Activated T-helper 1 cell treated with anti-CD3 and anti-CD28 coated beads, Interleukin-12 subunit alpha, Interleukin-12 subunit beta, Interleukin-2, Interleukin-4 antibody, amounts not matched to agents 30 ng/mL and 10 ng/mL and 1 ng/mL, durations not matched to agents 14 hours and 24 hours and 36 hours (primary cell): ENCODE measurements around the gene RASSF8. TPM values are rescaled to one million over a fixed set of nuclear protein-coding genes. Genes with fewer than 3 reads are reported as not detected.

Experiments
- DNase-seq: peaks from one replicate; pipeline ENCODE4 v3.0.0; 2021; ENCODE audit warnings: low spot score
- H3K27ac Mint-ChIP-seq: one replicate; pipeline ENCODE4 v1.8.0; 2021; ENCODE audit warnings: mild to moderate bottlenecking, mixed read lengths
- H3K27me3 Mint-ChIP-seq: one replicate; pipeline ENCODE4 v1.8.0; 2022; ENCODE audit warnings: mild to moderate bottlenecking, moderate library complexity, mixed read lengths; ENCODE audit not compliant: insufficient read depth
- H3K36me3 Mint-ChIP-seq: one replicate; pipeline ENCODE4 v1.8.0; 2021; ENCODE audit warnings: low read depth, mixed read lengths
- H3K4me1 Mint-ChIP-seq: one replicate; pipeline ENCODE4 v1.8.0; 2021; ENCODE audit warnings: low read depth, mixed read lengths
- H3K4me3 Mint-ChIP-seq: one replicate; pipeline ENCODE4 v1.8.0; 2021; ENCODE audit warnings: mild to moderate bottlenecking, moderate library complexity, mixed read lengths
- H3K9me3 Mint-ChIP-seq: one replicate; pipeline ENCODE4 v1.8.0; 2021; ENCODE audit warnings: mixed read lengths
- intact Hi-C: fragments of 100-400 bp; cut with micrococcal nuclease; formaldehyde crosslinking; loops from one replicate; pipeline ENCODE4 v1.15.1; 2024
- total RNA-seq: library from RNA; stranded (reverse); gene quantifications from 2 replicates; pipeline ENCODE4 v1.2.3, GENCODE V29; 2022

Gene RASSF8
- total RNA-seq, 1 donor from 2014 or later, result 0.13 TPM

DNA sequence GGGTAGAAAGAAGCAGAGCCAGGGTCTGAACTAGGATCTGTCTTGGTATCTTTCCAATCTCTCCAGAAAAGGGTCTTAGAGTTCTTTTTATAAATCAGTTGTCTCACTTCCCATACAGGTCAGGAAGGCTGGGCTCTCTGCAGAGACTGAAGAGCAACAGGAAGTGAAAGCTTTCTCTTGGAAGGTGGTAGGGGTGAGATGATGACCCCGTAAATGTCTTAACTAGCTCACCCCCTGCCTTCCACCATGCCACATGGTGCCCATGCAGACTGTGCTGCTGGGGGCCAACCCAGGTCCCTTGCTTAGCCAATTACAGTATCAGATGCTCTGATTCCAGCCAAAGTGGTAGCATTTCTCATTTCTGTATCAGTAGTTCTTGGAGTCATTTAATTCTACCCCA lies 17.6 kb upstream of the RASSF8 start:
- H3K9me3 Mint-ChIP-seq, result no peaks in the 10 kb centered on the region
- H3K27ac Mint-ChIP-seq, result no peak overlapping the region
- H3K36me3 Mint-ChIP-seq, result no peaks in the 10 kb centered on the region
- no peak overlapping the region for H3K4me3 Mint-ChIP-seq
- H3K27me3 Mint-ChIP-seq, result peaks cover 1% of the 10 kb centered on the region
- intact Hi-C loops, result no loop called here
- no peaks in the 10 kb centered on the region for H3K4me1 Mint-ChIP-seq
- no peak for DNase-seq

DNA sequence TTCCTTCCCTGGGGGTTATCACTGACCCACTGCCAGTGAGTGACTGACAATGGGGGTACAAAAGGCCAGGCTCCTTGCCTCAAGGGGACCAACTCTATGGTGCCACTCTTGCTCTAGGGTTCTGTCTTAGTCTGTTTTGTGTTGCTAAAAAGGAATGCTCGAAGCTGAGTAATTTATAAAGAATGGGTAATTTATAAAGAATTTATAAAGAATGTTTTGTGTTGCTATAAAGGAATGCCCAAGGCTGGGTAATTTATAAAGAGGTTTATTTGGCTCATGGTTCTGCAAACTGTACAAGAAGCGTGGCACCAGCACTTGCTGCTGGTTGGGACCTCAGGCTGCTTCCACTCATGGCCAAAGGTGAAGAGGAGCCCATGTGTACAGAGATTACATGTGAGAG lies 15.8 kb upstream of the RASSF8 start:
- H3K27ac Mint-ChIP-seq, result no peak overlapping the region
- no peaks in the 10 kb centered on the region for H3K4me1 Mint-ChIP-seq
- H3K4me3 Mint-ChIP-seq, result no peak overlapping the region
- H3K27me3 Mint-ChIP-seq, result peaks cover 1% of the 10 kb centered on the region
- no peaks in the 10 kb centered on the region for H3K9me3 Mint-ChIP-seq
- no peaks in the 10 kb centered on the region for H3K36me3 Mint-ChIP-seq
- intact Hi-C loops, result no loop called here
- no peak for DNase-seq

DNA sequence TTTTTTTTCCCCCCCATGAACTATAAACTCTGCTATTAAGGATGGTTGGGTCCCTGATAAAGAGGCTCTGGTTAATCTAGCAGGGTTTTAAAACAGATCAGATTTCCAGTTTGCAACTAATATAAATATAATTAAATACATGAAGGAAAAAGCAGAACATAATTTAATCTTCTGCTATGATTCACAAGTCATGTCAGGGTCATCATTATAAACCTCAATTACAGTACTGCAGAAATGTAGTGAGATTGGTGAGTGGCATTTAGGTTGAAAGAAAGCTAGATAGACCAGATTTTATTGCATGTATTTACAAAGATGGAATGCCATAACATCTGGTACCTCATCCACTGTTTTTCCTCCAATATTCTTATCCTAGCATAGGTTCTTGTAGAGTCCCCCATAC lies 14.5 kb upstream of the RASSF8 start:
- Mint-ChIP-seq H3K4me1 (no peaks in the 10 kb centered on the region), H3K27me3 (no peaks in the 10 kb centered on the region), H3K4me3 (no peak overlapping the region)

DNA sequence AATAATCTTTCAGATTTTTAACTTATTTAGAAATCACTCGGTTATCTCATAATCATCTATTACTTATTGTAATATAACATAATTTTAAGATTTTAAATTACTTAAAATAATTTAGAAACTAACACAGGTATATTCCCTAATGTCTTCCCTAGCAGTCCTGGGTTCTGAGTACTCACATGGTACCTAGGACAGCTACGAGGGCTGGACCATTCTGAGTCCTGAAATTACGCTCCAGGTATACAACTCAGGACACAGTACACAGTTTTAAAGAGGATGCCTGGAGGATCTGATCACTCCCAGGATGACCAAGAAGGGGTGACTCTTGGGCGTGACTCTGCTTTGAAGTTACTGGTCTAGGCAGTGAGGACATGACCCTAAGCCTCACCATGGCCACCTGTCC lies 9.1 kb upstream of the RASSF8 start:
- intact Hi-C loops, result no loop called here
- Mint-ChIP-seq H3K4me3 (no peak overlapping the region), H3K27ac (no peak overlapping the region), H3K27me3 (peaks cover 4% of the 10 kb centered on the region), H3K36me3 (no peaks in the 10 kb centered on the region), H3K4me1 (no peaks in the 10 kb centered on the region), H3K9me3 (no peaks in the 10 kb centered on the region)
- DNase-seq, result no peak

More for the DNA sequence above, 14.5 kb upstream of the RASSF8 start:
- intact Hi-C loops, result no loop called here
- H3K36me3 Mint-ChIP-seq, result no peaks in the 10 kb centered on the region
- H3K9me3 Mint-ChIP-seq, result no peaks in the 10 kb centered on the region
- H3K27ac Mint-ChIP-seq, result no peak overlapping the region
- DNase-seq, result no peak

DNA sequence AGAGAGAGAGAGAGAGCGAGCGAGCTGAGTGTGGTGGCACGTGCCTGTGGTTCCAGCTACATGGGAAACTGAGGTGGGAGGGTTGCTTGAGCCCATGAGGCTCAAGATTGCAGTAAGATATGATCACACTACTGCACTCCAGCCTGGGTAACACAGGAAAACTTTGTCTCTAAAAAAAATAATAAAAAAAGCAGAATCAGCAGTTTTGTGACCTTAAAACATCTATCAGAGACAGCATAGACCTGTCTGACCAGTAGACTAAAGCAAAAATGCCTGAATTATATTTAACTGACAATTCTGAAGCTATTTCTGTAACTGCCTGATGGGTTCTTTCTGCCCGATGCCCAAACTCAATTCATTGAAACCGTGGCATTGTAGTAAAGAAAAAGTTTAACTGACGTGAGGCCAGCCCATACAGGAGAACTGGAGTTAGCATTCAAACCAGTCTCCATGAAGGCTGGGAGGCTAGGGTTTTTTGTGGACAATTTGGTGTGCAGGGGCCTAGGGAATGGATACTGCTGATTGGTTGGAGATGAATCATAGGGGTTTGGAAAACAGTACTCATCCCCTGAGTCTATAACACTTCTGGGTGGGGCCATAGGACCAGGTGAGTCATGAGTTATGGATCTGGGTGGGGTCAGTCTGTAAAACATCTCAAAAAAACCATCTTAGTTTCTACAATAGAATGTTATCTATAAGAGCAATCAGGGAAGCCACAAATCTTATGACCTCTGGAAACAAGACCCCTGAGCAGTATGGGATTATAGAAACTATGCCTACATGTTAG lies 8.0 kb upstream of the RASSF8 start:
- H3K27ac Mint-ChIP-seq, result no peak overlapping the region
- intact Hi-C loops, result no loop called here
- H3K36me3 Mint-ChIP-seq, result no peaks in the 10 kb centered on the region
- H3K4me3 Mint-ChIP-seq, result no peak overlapping the region
- peaks cover 7% of the 10 kb centered on the region for H3K27me3 Mint-ChIP-seq
- no peaks in the 10 kb centered on the region for H3K9me3 Mint-ChIP-seq
- H3K4me1 Mint-ChIP-seq, result no peaks in the 10 kb centered on the region
- no peak for DNase-seq

DNA sequence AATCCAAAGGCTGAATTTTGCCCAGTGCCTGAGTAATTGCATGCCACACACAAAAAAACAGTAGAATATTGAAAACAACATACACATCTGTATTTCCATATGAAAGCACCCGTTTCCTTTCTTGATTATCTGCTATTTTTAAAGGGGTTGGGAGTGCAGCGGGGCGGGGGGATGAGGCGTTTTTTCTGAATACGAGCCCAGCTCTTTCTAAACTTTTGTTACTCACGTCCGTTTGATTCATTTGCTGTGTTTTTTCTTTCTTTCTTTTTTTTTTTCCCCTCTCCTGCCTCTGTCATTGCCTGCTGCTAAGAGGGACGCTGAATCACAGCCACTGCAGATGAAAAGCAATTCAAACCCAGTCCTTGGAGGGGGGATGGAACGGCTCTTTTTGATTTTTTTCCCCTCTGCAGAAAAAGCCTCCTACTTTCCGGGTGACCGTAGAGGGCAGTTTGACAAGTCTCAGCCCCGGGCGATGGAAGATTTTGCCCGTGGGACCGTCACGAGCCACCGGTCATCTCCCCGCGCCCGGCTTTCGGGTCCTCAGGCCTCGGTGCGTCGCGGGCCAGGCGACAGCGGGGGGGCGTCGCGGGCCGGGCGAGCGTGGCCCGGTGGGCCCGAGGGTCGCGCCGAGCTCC lies 572 bp upstream of the RASSF8 start:
- Mint-ChIP-seq H3K36me3 (no peaks in the 10 kb centered on the region), H3K4me1 (peaks cover 13% of the 10 kb centered on the region), H3K4me3 (peak overlapping the region; percentile 63), H3K9me3 (no peaks in the 10 kb centered on the region), H3K27me3 (peaks cover 65% of the 10 kb centered on the region), H3K27ac (no peak overlapping the region)
- DNase-seq, result no peak
- intact Hi-C loops, result loop anchor here (5.0 kb wide), 1 partner anchor 164 kb away; no protein-coding TSS in a partner anchor

DNA sequence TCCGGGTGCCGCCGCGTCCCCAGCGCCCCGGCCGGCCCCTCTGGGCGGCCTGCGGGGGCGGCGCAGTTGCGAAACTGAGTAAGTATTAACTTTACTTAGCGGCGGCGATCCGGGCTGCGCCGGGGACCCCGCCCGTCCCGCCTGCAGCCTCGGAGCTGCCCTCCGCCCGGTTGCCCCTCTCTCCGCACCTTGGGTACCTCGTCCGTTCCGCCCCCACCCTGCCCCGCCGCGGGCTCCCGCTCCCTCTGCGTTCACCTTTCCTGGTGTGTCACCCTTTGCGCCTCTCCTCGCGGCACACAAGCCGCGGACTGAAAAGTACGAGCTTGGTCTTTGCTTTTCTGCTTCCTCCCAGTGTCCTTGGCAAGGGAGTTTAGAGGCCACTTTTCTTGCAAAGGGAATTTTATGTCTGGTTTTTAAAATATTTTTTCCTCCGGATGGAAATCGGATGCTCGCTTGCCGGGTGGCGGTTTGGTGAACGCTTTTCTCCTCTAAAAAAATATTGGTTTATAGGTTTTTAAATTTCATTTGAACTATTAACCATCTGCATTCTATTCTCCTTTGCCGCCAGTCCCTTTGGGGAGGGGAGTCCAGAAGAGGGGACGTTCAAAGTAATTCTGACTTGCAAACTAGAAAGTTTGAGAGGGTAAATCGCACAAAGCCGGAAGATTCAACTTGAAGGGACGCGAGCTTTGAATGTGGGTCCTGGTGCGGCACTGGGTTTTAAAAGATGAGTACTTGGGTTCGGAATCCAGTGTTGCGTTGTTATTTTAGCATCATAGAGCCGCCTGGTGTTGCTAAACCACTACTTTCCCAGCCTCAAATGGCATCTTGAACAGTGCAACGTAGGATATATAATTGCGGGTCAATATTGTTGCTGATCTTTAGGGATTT lies 834 bp downstream of the RASSF8 start:
- no peaks in the 10 kb centered on the region for H3K36me3 Mint-ChIP-seq
- H3K4me1 Mint-ChIP-seq, result peaks cover 13% of the 10 kb centered on the region
- H3K27me3 Mint-ChIP-seq, result peaks cover 66% of the 10 kb centered on the region
- intact Hi-C loops, result loop anchor here (5.0 kb wide), 1 partner anchor 163 kb away; no protein-coding TSS in a partner anchor
- peak overlapping the region; percentile 81 for H3K4me3 Mint-ChIP-seq
- no peak for DNase-seq
- H3K9me3 Mint-ChIP-seq, result no peaks in the 10 kb centered on the region
- peak overlapping the region; percentile 56 for H3K27ac Mint-ChIP-seq

DNA sequence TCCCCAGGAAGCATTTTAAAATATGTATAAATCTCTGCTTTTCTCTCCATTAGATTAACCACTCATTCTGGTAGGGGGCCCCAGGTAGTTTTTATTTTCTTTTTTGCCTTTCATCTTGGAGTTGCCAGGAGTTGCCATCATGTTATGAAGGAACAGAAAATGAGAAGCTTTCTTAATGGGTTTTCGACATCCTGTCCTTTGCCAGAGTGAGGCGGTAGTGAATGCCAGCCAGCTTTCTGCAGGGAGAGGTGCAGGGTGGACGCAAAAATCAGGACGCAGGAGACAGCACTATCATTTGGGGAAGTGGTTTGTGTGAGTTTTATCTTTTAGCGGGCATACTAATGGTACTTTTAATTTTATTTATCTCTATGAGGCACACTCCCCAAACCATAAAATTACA lies 1.7 kb downstream of the RASSF8 start:
- DNase-seq, result no peak
- H3K4me3 Mint-ChIP-seq, result peak overlapping the region; percentile 37
- H3K27ac Mint-ChIP-seq, result no peak overlapping the region
- H3K36me3 Mint-ChIP-seq, result no peaks in the 10 kb centered on the region
- intact Hi-C loops, result no loop called here
- peaks cover 66% of the 10 kb centered on the region for H3K27me3 Mint-ChIP-seq
- H3K9me3 Mint-ChIP-seq, result no peaks in the 10 kb centered on the region
- H3K4me1 Mint-ChIP-seq, result peaks cover 13% of the 10 kb centered on the region

DNA sequence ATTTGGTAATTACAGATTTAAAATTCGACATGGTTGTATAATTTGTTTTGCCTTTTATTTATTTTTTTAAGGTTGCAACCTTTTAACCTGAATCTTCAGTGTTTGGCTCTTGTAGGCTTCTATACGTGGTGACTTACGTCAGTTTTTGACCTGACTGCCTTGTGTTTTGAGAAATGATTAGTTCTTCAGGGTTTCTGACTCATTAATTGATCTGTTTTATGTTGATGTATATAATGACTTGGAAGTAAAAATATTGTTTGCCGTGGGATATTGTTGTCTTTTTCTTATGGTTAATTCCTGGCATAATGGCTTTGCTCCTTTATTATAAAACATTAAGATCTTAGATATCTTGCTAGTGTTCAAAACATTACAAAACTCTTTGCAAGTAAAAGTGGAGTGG lies 2.5 kb downstream of the RASSF8 start:
- peaks cover 60% of the 10 kb centered on the region for H3K27me3 Mint-ChIP-seq
- H3K4me3 Mint-ChIP-seq, result no peak overlapping the region
- H3K36me3 Mint-ChIP-seq, result no peaks in the 10 kb centered on the region
- DNase-seq, result no peak
- H3K27ac Mint-ChIP-seq, result no peak overlapping the region
- H3K4me1 Mint-ChIP-seq, result peaks cover 13% of the 10 kb centered on the region
- intact Hi-C loops, result no loop called here
- H3K9me3 Mint-ChIP-seq, result no peaks in the 10 kb centered on the region

DNA sequence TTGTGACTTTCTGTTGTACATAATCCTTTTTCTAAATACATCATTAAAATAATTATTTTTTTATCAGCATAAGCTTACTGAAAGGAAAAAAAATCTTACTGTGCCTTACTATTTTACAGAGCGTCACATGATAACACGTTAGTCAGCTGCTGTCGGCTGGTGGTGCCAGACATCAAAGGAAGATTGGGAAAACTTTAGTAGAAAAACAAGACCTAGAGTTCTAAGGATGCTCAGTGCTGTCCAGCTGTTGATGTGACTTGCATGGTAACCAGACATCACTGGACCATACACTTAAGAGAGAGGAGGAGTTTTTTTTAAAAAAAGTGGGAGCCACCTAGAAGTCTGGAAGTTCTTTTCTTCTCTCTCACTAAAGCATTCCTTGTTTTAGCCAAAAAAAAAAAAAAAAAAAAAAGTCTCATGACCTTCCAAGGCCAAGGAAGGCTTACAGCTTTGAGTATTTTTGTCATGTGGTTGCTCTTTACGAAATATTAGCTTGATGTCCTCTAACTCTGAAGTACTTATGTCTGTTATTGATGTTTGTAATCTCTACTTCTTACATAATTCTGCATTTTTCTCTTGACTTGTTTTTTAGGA lies 4.5 kb downstream of the RASSF8 start:
- DNase-seq, result no peak
- Mint-ChIP-seq H3K4me3 (no peak overlapping the region), H3K4me1 (peaks cover 13% of the 10 kb centered on the region), H3K36me3 (no peaks in the 10 kb centered on the region), H3K27ac (no peak overlapping the region), H3K9me3 (no peaks in the 10 kb centered on the region), H3K27me3 (peaks cover 40% of the 10 kb centered on the region)
- intact Hi-C loops, result no loop called here

DNA sequence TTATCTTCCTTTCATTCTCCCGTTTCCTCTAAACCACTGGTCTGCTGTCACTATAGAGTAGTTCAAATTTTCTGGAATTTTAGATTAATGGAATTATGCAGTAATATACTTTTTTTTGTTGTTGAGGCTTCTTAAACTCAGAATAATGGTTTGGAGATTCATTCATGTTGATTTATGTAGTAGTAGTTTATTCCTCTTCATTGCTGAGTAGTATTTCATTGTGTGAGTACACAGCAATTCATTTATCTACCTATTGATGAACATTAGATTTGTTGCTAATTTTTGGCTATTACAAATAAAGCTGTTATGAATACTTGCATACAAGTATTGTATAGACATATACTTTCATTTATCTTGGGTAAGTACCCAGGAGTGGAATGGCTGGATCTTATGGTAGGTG lies 7.2 kb downstream of the RASSF8 start:
- H3K9me3 Mint-ChIP-seq, result no peaks in the 10 kb centered on the region
- H3K4me1 Mint-ChIP-seq, result no peaks in the 10 kb centered on the region
- intact Hi-C loops, result no loop called here
- DNase-seq, result no peak
- no peaks in the 10 kb centered on the region for H3K36me3 Mint-ChIP-seq
- H3K27me3 Mint-ChIP-seq, result peaks cover 29% of the 10 kb centered on the region
- H3K4me3 Mint-ChIP-seq, result no peak overlapping the region
- no peak overlapping the region for H3K27ac Mint-ChIP-seq

DNA sequence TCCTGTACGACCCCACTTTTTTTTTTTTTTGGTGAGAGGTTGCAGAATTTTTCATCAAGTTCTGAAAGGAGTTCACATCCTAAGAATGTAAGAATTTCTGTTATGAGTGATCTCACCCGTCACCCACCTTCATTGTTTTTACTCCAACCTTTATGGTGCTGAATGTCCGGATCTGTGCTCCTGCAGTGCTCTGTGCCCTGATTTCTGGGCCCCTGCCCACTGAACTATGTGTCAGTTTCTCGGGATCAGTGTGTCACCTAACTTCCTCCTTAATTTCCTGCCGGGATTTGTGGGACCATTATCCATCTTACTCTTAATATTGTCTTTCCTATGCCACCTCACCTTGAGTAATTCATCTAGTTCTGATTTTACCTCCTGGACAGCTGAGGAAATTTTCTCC lies 11.6 kb downstream of the RASSF8 start:
- H3K4me1 Mint-ChIP-seq, result no peaks in the 10 kb centered on the region
- H3K27ac Mint-ChIP-seq, result no peak overlapping the region
- no peaks in the 10 kb centered on the region for H3K9me3 Mint-ChIP-seq
- no peaks in the 10 kb centered on the region for H3K36me3 Mint-ChIP-seq
- H3K4me3 Mint-ChIP-seq, result no peak overlapping the region
- no peak for DNase-seq
- intact Hi-C loops, result no loop called here
- peaks cover 8% of the 10 kb centered on the region for H3K27me3 Mint-ChIP-seq
